Liver (tissue), 2 donors: ENCODE measurements around the gene GREB1L.

Source experiments
- CTCF ChIP-seq: fragments of 150-350 bp; IDR thresholded peaks from 2 replicates; pipeline ENCODE4 v1.5.1; 2017; ENCODE audit warnings: improper control_type of control experiment, low read depth, low read length; ENCODE audit not compliant: missing input control
- YY1 ChIP-seq: IDR thresholded peaks from 2 replicates; pipeline ENCODE4 v1.6.1; 2016; ENCODE audit warnings: antibody characterized with exemption, mild to moderate bottlenecking
- donor health status: healthy.

GRCh38 chr18:21218862-21219261, 23.2 kb upstream of the GREB1L start:
- TF ChIP-seq YY1 (no peak), CTCF (no peak)
